SK-N-MC (cell line): Measurements from ENCODE around the gene ASB8.

Source experiments
- FOXP2 ChIP-seq: optimal IDR thresholded peaks from 2 replicates; pipeline ENCODE3; 2011; ENCODE audit warnings: mild to moderate bottlenecking, moderate library complexity; ENCODE audit not compliant: insufficient read depth; ENCODE audit errors: extremely low read length, control extremely low read depth
- POLR2AphosphoS5 ChIP-seq: IDR thresholded peaks from 2 replicates; pipeline ENCODE4 v1.6.1; 2012; ENCODE audit warnings: mild to moderate bottlenecking, low read depth, low read length, borderline replicate concordance

DNA sequence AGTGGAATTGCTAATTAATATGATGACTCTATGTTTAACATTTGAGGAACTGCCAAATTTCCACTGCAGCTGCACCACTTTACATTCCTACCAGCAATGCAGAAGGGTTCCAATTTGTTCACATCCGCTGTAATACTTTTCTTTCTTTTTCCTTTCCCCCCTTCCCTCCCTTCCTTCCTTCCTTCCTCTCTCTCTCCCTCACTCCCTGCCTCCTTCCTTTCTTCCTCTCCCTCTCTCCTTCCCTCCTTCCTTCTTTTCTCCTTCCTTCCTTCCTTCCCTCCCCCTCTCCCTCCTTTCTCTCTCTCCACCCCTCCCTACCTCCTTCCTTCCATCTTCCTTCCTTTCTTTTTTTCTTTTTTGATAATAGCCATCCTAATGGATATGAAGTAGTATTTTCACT, 41.4 kb downstream of the ASB8 start:
- no peak for TF ChIP-seq FOXP2
- TF ChIP-seq POLR2AphosphoS5, result no peak
